ENCODE data around the gene BCAR1. TPM values are rescaled to one million over a fixed set of nuclear protein-coding genes. Genes with fewer than 3 reads are reported as not detected.

Gene BCAR1
- total RNA-seq, 4 donors from 2014 or later = 34.6 to 63.7 (median 37.0) TPM

- Histone ChIP-seq H3K27me3 (no peaks in the 10 kb centered on the region), H3K36me3 (no peaks in the 10 kb centered on the region), H3K4me3 (no peak overlapping the region), H3K4me1 (no peaks in the 10 kb centered on the region), H3K9me3 (peaks cover 0 to 9% (median 0%) of the 10 kb centered on the region in 3 donors), H3K27ac (no peak overlapping the region)
- TF ChIP-seq POLR2A (IDR thresholded peaks at IDR 0.05) (no peak), POLR2AphosphoS5 (IDR thresholded peaks at IDR 0.05) (no peak), EP300 (IDR thresholded peaks at IDR 0.05) (no peak)
- TF ChIP-seq, protein P1, sequence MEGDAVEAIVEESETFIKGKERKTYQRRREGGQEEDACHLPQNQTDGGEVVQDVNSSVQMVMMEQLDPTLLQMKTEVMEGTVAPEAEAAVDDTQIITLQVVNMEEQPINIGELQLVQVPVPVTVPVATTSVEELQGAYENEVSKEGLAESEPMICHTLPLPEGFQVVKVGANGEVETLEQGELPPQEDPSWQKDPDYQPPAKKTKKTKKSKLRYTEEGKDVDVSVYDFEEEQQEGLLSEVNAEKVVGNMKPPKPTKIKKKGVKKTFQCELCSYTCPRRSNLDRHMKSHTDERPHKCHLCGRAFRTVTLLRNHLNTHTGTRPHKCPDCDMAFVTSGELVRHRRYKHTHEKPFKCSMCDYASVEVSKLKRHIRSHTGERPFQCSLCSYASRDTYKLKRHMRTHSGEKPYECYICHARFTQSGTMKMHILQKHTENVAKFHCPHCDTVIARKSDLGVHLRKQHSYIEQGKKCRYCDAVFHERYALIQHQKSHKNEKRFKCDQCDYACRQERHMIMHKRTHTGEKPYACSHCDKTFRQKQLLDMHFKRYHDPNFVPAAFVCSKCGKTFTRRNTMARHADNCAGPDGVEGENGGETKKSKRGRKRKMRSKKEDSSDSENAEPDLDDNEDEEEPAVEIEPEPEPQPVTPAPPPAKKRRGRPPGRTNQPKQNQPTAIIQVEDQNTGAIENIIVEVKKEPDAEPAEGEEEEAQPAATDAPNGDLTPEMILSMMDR (IDR thresholded peaks at IDR 0.05) = no peak
- WGBS, 2 donors (ENCODE audit: low coverage in 1 of 2) = 28 to 35% methylated on average over 3 of the region's 3 CpGs
- no peak for ATAC-seq
Observed at GRCh38 chr16:75181630-75182029, 69.8 kb downstream of the BCAR1 start.

DNA sequence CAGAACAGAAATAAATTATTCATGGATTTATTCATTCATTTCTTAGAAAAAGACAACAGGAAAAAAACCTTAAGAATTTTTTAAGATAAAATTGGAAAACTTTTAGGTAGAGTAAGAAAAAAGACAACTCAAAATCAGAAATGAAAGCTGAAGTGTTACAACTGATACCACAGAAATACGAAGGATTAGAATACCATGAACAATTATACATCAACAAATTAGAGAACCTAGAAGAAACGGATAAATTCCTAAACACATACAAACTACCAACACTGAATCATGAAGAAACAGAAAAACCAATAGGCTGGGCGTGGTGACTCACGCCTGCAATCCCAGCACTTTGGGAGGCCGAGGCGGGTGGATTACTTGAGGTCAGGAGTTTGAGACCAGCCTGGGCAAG is 72.2 kb downstream of the BCAR1 start:
- ATAC-seq = no peak
- Histone ChIP-seq H3K4me3 (no peak overlapping the region), H3K27me3 (no peaks in the 10 kb centered on the region), H3K27ac (no peak overlapping the region), H3K36me3 (no peaks in the 10 kb centered on the region), H3K4me1 (no peaks in the 10 kb centered on the region), H3K9me3 (peaks cover 0 to 26% (median 0%) of the 10 kb centered on the region in 3 donors)
- TF ChIP-seq, protein P1 (IDR thresholded peaks at IDR 0.05) = no peak
- TF ChIP-seq POLR2A (IDR thresholded peaks at IDR 0.05) (no peak), POLR2AphosphoS5 (IDR thresholded peaks at IDR 0.05) (no peak), EP300 (IDR thresholded peaks at IDR 0.05) (no peak)
- 90 to 100% methylated on average over 5 to 6 of the region's 6 CpGs for WGBS, 2 donors (ENCODE audit: low coverage in 1 of 2)

Small RNAs within 50 kb of the gene (small RNA-seq; reads per million reads assigned to genes)
- gene RNU6-758P = 0 reads per million in 4 donors

Other genes starting within 250 kb of the BCAR1 start
- 10 to 100 TPM in 2 of 4 donors, 1 to 10 TPM in 2; 5.1 to 12.8 (median 8.6) TPM for gene LDHD, start 134.8 kb downstream of the BCAR1 start, total RNA-seq
- 10 to 100 TPM in 3 of 4 donors, 1 to 10 TPM in 1; 9.8 to 18.4 (median 15.4) TPM for gene ZFP1, start 103.1 kb downstream of the BCAR1 start, total RNA-seq
- gene CTRB2, start 44.5 kb downstream of the BCAR1 start, total RNA-seq = not detected
- not detected for gene CTRB1, start 32.6 kb downstream of the BCAR1 start, total RNA-seq
- gene CFDP1, start 181.9 kb upstream of the BCAR1 start, total RNA-seq = 10 to 100 TPM; 45.1 to 70.0 (median 50.0) TPM
- 10 to 100 TPM in 3 of 4 donors, 1 to 10 TPM in 1; 9.8 to 21.8 (median 13.8) TPM for gene TMEM170A, start 213.1 kb upstream of the BCAR1 start, total RNA-seq
- 1 to 10 TPM in 2 of 4 donors, under 1 TPM in 2; 0.62 to 3.2 (median 1.6) TPM for gene CHST6, start 243.8 kb upstream of the BCAR1 start, total RNA-seq